HG03045 (cell line): ENCODE results near the gene NOL7.

Experiments
- ATAC-seq: cut with Tn5 transposase; IDR thresholded peaks from one replicate; pipeline ENCODE4 v1.9.1; 2021; ENCODE audit warnings: mild to moderate bottlenecking, moderate library complexity; ENCODE audit not compliant: unreplicated experiment

NOL7 gene

GRCh38 chr6:13649393-13649792 lies 34.3 kb downstream of the NOL7 start:
- no peak for ATAC-seq

GRCh38 chr6:13653296-13653695 lies 38.2 kb downstream of the NOL7 start:
- no peak for ATAC-seq

- ATAC-seq = no peak
Observed at GRCh38 chr6:13654496-13654895, 39.4 kb downstream of the NOL7 start.

- no peak for ATAC-seq
Observed at GRCh38 chr6:13655700-13656099, 40.6 kb downstream of the NOL7 start.

- no peak for ATAC-seq
Observed at GRCh38 chr6:13660273-13660672, 45.1 kb downstream of the NOL7 start.

GRCh38 chr6:13660893-13661292 lies 45.8 kb downstream of the NOL7 start:
- no peak for ATAC-seq

GRCh38 chr6:13661647-13662046 lies 46.5 kb downstream of the NOL7 start:
- no peak for ATAC-seq

- ATAC-seq = no peak
Observed at GRCh38 chr6:13662651-13663334, 47.7 kb downstream of the NOL7 start.

- no peak for ATAC-seq
Observed at GRCh38 chr6:13663986-13664385, 48.9 kb downstream of the NOL7 start.

GRCh38 chr6:13664703-13665352 lies 49.7 kb downstream of the NOL7 start:
- no peak for ATAC-seq

- no peak for ATAC-seq
Observed at GRCh38 chr6:13666194-13667105, 51.3 kb downstream of the NOL7 start.

- no peak for ATAC-seq
Observed at GRCh38 chr6:13667655-13668054, 52.5 kb downstream of the NOL7 start.

GRCh38 chr6:13668291-13668928 lies 53.3 kb downstream of the NOL7 start:
- ATAC-seq = peak; percentile 50

- ATAC-seq = no peak
Observed at GRCh38 chr6:13669476-13669875, 54.3 kb downstream of the NOL7 start.
